AG10803 (cell line): ENCODE measurements around the gene FOXK1.

Experiments used
- DNase-seq: peaks from one replicate; pipeline ENCODE4 v3.0.0; 2010; ENCODE audit warnings: low read depth
- H3K4me3 ChIP-seq: 2 replicates; pipeline ENCODE4 v1.5.1; 2011; ENCODE audit warnings: mild to moderate bottlenecking, low read length, control low read depth
- CTCF ChIP-seq: conservative IDR thresholded peaks from 2 replicates; pipeline ENCODE4 v1.5.1; 2011; ENCODE audit warnings: mild to moderate bottlenecking, low read length, control low read depth, inconsistent platforms

FOXK1 gene

GRCh38 chr7:4738711-4739527, 56.8 kb downstream of the FOXK1 start:
- H3K4me3 ChIP-seq, result 0 out of 2 replicates have a peak overlapping the region, but pooled peaks have one; percentile 3
- peak; percentile 83 for DNase-seq
- no peak for TF ChIP-seq CTCF

DNA sequence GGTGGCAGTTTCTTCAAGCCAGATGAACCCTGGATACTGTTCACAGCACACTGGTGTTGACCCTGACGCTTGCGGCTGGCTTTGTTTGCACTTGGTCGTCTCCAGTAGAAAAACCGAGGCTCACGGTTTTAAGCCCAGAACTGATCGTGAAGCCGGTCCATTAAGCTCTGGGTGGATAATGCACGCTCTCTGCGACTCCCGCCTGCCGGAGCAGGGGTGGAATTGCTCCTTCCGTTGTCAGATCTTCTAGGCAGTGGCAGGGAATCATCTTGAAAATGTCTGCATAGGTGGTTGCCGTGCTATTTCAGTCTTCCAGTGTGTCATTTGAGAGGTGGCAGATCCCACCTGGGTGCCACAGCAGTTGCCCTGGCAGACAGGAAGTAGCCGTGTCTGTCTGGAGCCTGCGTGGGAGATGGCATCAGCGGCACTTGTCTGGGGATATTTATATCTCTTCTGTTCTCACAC, 57.5 kb downstream of the FOXK1 start:
- H3K4me3 ChIP-seq, result no peak overlapping the region
- no peak; the same call in 1 of the 2 replicates for TF ChIP-seq CTCF
- DNase-seq, result no peak

- no peak overlapping the region for H3K4me3 ChIP-seq
- no peak for TF ChIP-seq CTCF
- no peak for DNase-seq
Observed at GRCh38 chr7:4740796-4741195, 58.7 kb downstream of the FOXK1 start.

DNA sequence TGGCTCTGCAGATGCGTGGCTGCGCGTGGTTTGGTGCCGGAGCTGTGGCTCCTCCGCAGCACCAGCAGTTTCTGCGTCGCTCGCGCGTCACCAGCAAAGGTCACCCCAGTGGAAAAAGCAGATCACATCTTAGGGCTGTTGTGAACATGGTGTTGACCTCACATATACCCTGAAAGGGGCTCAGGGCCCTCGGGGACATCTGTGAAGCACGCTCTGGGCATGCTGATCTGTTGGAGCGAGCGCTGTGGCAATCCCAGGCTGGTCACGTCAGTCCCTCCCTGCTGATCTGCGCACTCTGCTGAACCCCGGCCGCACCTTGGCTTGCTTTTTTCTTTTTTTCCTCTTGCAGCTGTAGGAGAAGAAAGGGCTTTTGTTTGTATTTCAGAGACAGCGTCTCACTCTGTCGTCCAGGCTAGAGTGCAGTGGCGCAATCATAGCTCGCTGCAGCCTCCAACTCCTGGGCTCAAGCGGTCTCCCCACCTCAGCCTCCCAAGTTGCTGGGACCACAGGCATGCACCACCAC, 60.0 kb downstream of the FOXK1 start:
- DNase-seq, result no peak
- no peak overlapping the region for H3K4me3 ChIP-seq
- TF ChIP-seq CTCF, result no peak

GRCh38 chr7:4742852-4743251, 60.8 kb downstream of the FOXK1 start:
- no peak for TF ChIP-seq CTCF
- no peak for DNase-seq
- no peak overlapping the region for H3K4me3 ChIP-seq

DNA sequence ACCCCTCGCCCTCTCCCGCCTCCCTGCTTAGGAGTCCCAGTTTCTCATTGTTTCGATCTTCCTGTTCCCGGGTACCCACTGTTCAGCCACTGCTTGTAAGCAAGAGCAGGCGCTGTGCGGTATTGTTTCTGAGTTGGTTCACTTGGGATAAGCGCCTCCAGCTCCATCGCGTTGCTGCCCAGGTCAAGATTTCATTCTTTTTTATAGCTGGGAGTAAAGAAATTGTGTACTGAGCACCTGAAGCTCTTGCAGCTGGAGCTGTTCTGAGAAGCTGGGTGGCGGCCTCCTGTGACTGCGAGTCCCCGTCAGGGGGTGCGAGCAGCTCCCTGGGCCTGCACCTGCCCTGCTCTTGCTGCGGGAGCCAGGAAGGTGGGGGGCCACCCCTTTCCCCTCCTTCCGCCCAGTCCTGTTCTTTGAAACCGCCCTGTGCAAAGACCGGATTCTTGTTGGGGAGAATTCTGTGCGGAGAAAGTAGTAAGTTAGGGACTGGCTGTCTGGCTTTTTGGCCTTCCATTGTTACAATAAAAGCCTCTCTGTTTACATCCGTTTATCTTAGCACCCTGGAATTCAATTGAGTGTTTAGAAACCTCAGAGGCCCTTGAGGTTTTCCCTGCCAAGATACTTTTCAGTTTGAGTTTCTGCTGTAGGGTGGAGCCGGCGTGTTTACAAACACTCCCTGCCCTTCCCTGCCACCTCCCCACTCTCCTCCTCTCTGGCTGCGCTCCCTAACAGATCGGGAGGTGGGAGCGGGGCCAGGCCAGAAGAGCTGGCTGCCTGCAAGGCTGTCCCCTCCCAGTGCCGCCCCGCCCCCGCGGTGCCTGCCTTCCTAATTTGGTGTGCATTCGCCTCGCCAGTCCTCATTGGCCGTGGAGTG, 62.5 kb downstream of the FOXK1 start:
- 0 out of 2 replicates have a peak, but pooled peaks have one; percentile 4 for TF ChIP-seq CTCF
- peak; percentile 100 for DNase-seq
- H3K4me3 ChIP-seq, result peak overlapping the region; percentile 35
